NCI-H345 (cell line): ENCODE results near the gene CLEC14A.

ENCODE experiments used
- DNase-seq: peaks from one replicate; lab custom pipeline; 2025; lab: John Stamatoyannopoulos, UW

The CLEC14A gene

GRCh38 chr14:38248321-38249028 is 7.4 kb downstream of the CLEC14A start:
- DNase-seq = no peak

- no peak for DNase-seq
These were observed 12.1 kb downstream of the CLEC14A start for GRCh38 chr14:38243696-38244240.

GRCh38 chr14:38238878-38239277 is 17.0 kb downstream of the CLEC14A start:
- DNase-seq = no peak

GRCh38 chr14:38238332-38238731 is 17.6 kb downstream of the CLEC14A start:
- no peak for DNase-seq

- no peak for DNase-seq
These were observed 22.7 kb downstream of the CLEC14A start for GRCh38 chr14:38233218-38233617.

- DNase-seq = no peak
These were observed 29.5 kb downstream of the CLEC14A start for GRCh38 chr14:38226366-38226765.

- no peak for DNase-seq
These were observed 29.9 kb downstream of the CLEC14A start for GRCh38 chr14:38225946-38226345.

GRCh38 chr14:38224338-38224737 is 31.6 kb downstream of the CLEC14A start:
- no peak for DNase-seq

GRCh38 chr14:38221077-38221476 is 34.8 kb downstream of the CLEC14A start:
- no peak for DNase-seq

- DNase-seq = no peak
These were observed 38.3 kb downstream of the CLEC14A start for GRCh38 chr14:38217553-38217952.

GRCh38 chr14:38213001-38213400 is 42.9 kb downstream of the CLEC14A start:
- DNase-seq = no peak

- DNase-seq = no peak
These were observed 43.8 kb downstream of the CLEC14A start for GRCh38 chr14:38212111-38212510.

- DNase-seq = no peak
These were observed 44.6 kb downstream of the CLEC14A start for GRCh38 chr14:38211255-38211735.

- DNase-seq = no peak
These were observed 45.2 kb downstream of the CLEC14A start for GRCh38 chr14:38210587-38211216.

- DNase-seq = no peak
These were observed 46.0 kb downstream of the CLEC14A start for GRCh38 chr14:38209572-38210557.

GRCh38 chr14:38208618-38209562 is 47.0 kb downstream of the CLEC14A start:
- DNase-seq = peak; percentile 58

GRCh38 chr14:38207736-38208617 is 47.9 kb downstream of the CLEC14A start, which contains the start of gene SSTR1:
Gene SSTR1 (plus strand): TSS chr14:38207904. CDS start chr14:38209390, 1,486 bp downstream.
- DNase-seq = no peak

- no peak for DNase-seq
These were observed 48.5 kb downstream of the CLEC14A start for GRCh38 chr14:38207377-38207735.

GRCh38 chr14:38206689-38207376 is 49.1 kb downstream of the CLEC14A start:
- no peak for DNase-seq
